ENCODE data around the gene PMPCA. TPM values are rescaled to one million over a fixed set of nuclear protein-coding genes. Genes with fewer than 3 reads are reported as not detected.

PMPCA gene
- total and polyA plus RNA-seq, 3 donors from 2014 or later, result 66.7 to 78.4 (median 69.8) TPM

GRCh38 chr9:136373300-136374182, 36.9 kb upstream of the PMPCA start, which contains the start of gene CARD9:
Gene CARD9, minus strand, starts transcription at chr9:136373669. Its CDS starts 1,591 bp downstream, at chr9:136372078.
- Histone ChIP-seq H3K4me1 (peaks cover 8% of the 10 kb centered on the region), H3K27me3 (no peaks in the 10 kb centered on the region), H3K4me3 (no peak within 1 kb of the TSS), H3K27ac (no peak within 1 kb of the TSS), H3K9me3 (no peaks in the 10 kb centered on the region), H3K36me3 (ENCODE audit: low read depth, missing control alignments) (no peaks in the 10 kb centered on the region)
- intact Hi-C loops (cut with DNase I; ENCODE audit: low total_unique reads), result no loop called here
- no peak for DNase-seq
- TF ChIP-seq POLR2A (IDR thresholded peaks at IDR 0.05) (no peak), CTCF (IDR thresholded peaks at IDR 0.05) (no peak)
- 85 to 94% methylated on average over 9 to 27 of the region's 27 CpGs for WGBS, 2 donors

- no peaks in the 10 kb centered on the region for H3K36me3 ChIP-seq (ENCODE audit: low read depth, missing control alignments)
- 88 to 91% methylated on average over 9 to 14 of the region's 14 CpGs for WGBS, 2 donors
- no peaks in the 10 kb centered on the region for H3K9me3 ChIP-seq
- intact Hi-C loops (cut with DNase I; ENCODE audit: low total_unique reads), result no loop called here
- H3K4me1 ChIP-seq, result peaks cover 8% of the 10 kb centered on the region
- no peaks in the 10 kb centered on the region for H3K27me3 ChIP-seq
- DNase-seq, result no peak
- H3K4me3 ChIP-seq, result no peak overlapping the region
- TF ChIP-seq POLR2A (IDR thresholded peaks at IDR 0.05) (no peak), CTCF (IDR thresholded peaks at IDR 0.05) (no peak)
- H3K27ac ChIP-seq, result no peak overlapping the region
Observed at GRCh38 chr9:136374183-136374575, 36.3 kb upstream of the PMPCA start.

- no peaks in the 10 kb centered on the region for H3K27me3 ChIP-seq
- H3K4me1 ChIP-seq, result peaks cover 8% of the 10 kb centered on the region
- no peaks in the 10 kb centered on the region for H3K9me3 ChIP-seq
- H3K27ac ChIP-seq, result no peak overlapping the region
- 89 to 94% methylated on average over 12 of the region's 12 CpGs for WGBS, 2 donors
- no peaks in the 10 kb centered on the region for H3K36me3 ChIP-seq (ENCODE audit: low read depth, missing control alignments)
- H3K4me3 ChIP-seq, result no peak overlapping the region
- DNase-seq, result no peak
- no peak for TF ChIP-seq POLR2A (IDR thresholded peaks at IDR 0.05)
- no peak for TF ChIP-seq CTCF (IDR thresholded peaks at IDR 0.05)
- intact Hi-C loops (cut with DNase I; ENCODE audit: low total_unique reads), result no loop called here
Observed at GRCh38 chr9:136375096-136375495, 35.4 kb upstream of the PMPCA start.

- Histone ChIP-seq H3K36me3 (ENCODE audit: low read depth, missing control alignments) (no peaks in the 10 kb centered on the region), H3K9me3 (no peaks in the 10 kb centered on the region), H3K27ac (no peak overlapping the region), H3K4me3 (no peak overlapping the region), H3K27me3 (no peaks in the 10 kb centered on the region), H3K4me1 (peaks cover 8% of the 10 kb centered on the region)
- intact Hi-C loops (cut with DNase I; ENCODE audit: low total_unique reads), result no loop called here
- no peak for DNase-seq
- TF ChIP-seq CTCF (IDR thresholded peaks at IDR 0.05), result no peak
- no peak for TF ChIP-seq POLR2A (IDR thresholded peaks at IDR 0.05)
- WGBS, 2 donors, result 80 to 94% methylated on average over 6 to 8 of the region's 8 CpGs
Observed at GRCh38 chr9:136376457-136376856, 34.0 kb upstream of the PMPCA start.

Measured in testis (tissue), 3 donors.